Suprapubic skin (tissue), 4 donors: ENCODE results near the gene PCSK1. TPM values are rescaled to one million over a fixed set of nuclear protein-coding genes. Genes with fewer than 3 reads are reported as not detected.
A peak's percentile ranks its signal among the peaks of the same experiment; 100 is the strongest.

Experiments
- DNase-seq, 2 donors: peaks; one replicate each; pipeline ENCODE4 v3.0.0-alpha.2; 2019; ENCODE audit warnings: low spot score in 2 of 2
- H3K27ac ChIP-seq: fragments of 200-600 bp; sonication (generic); one replicate; pipeline ENCODE4 v1.5.1; 2019
- H3K27me3 ChIP-seq: fragments of 200-600 bp; sonication (generic); one replicate; pipeline ENCODE4 v1.5.1; 2019
- H3K36me3 ChIP-seq: fragments of 200-600 bp; sonication (generic); one replicate; pipeline ENCODE4 v1.5.1; 2019
- H3K4me1 ChIP-seq: fragments of 200-600 bp; sonication (generic); one replicate; pipeline ENCODE4 v1.5.1; 2019
- H3K4me3 ChIP-seq: fragments of 200-600 bp; sonication (generic); one replicate; pipeline ENCODE4 v1.5.1; 2019; ENCODE audit warnings: mild to moderate bottlenecking
- H3K9me3 ChIP-seq: fragments of 200-600 bp; sonication (generic); one replicate; pipeline ENCODE4 v1.5.1; 2019
- EP300 ChIP-seq: sonication (generic); formaldehyde crosslinking; IDR thresholded peaks from one replicate; pipeline ENCODE4 v1.6.1; 2017; ENCODE audit warnings: antibody characterized with exemption
- POLR2A ChIP-seq, 2 donors: fragments of 450-650 bp; IDR thresholded peaks; one replicate each; pipeline ENCODE4 v1.6.1; 2017; ENCODE audit warnings: antibody characterized with exemption in 2 of 2, mild to moderate bottlenecking in 2 of 2, moderate library complexity in 2 of 2
- POLR2AphosphoS5 ChIP-seq, 3 donors: sonication (generic); formaldehyde crosslinking; IDR thresholded peaks; one replicate each; pipeline ENCODE4 v1.6.1; 2017; ENCODE audit warnings: antibody characterized with exemption in 3 of 3
- WGBS: methylation state at CpG from one replicate; pipeline ENCODE4 v1.1.5; 2018; 5-methylcytosine and 5-hydroxymethylcytosine counted together
- total RNA-seq, 4 donors: library from RNA; depleted of rRNA; stranded (reverse); fragments of >200 nt; gene quantifications; one replicate each; pipeline ENCODE4 v1.1.0, GENCODE V29; 2016
- TF ChIP-seq, protein P1 (sequence below), 2 donors: fragments of 200-600 bp in 1 of 2; fragments of 450-650 bp in 1 of 2; sonication (generic) in 1 of 2; IDR thresholded peaks; one replicate each; pipeline ENCODE4 v1.5.1; 2016 to 2019; ENCODE audit warnings: antibody characterized with exemption in 2 of 2, mild to moderate bottlenecking in 1 of 2, moderate library complexity in 1 of 2

Gene PCSK1
- total RNA-seq, 4 donors from 2014 or later = 0.25 to 1.4 (median 0.36) TPM

DNA sequence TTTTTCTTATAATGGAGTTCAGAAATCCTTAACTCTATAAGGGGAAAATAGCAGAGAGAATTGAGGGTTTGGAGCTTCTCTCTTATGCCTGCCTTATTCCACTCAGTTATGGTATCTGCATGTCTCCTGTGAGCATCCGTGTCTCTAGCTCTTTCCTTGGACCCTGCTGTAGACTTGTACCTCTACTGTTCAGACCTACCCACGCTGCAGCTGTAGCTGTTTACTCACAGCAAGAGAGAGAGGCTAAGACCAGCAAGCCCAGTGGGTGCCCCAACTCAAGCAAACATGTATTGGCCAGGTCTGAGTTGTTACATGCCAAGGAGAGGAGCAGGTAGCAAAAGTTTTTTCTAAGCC, 7.1 kb upstream of the PCSK1 start:
- no peaks in the 10 kb centered on the region for H3K4me1 ChIP-seq
- no peaks in the 10 kb centered on the region for H3K9me3 ChIP-seq
- 67% methylated on average over 2 of the region's 2 CpGs for WGBS
- TF ChIP-seq POLR2AphosphoS5 (IDR thresholded peaks at IDR 0.05) (no peak), POLR2A (IDR thresholded peaks at IDR 0.05) (no peak), EP300 (no peak)
- TF ChIP-seq, protein P1, sequence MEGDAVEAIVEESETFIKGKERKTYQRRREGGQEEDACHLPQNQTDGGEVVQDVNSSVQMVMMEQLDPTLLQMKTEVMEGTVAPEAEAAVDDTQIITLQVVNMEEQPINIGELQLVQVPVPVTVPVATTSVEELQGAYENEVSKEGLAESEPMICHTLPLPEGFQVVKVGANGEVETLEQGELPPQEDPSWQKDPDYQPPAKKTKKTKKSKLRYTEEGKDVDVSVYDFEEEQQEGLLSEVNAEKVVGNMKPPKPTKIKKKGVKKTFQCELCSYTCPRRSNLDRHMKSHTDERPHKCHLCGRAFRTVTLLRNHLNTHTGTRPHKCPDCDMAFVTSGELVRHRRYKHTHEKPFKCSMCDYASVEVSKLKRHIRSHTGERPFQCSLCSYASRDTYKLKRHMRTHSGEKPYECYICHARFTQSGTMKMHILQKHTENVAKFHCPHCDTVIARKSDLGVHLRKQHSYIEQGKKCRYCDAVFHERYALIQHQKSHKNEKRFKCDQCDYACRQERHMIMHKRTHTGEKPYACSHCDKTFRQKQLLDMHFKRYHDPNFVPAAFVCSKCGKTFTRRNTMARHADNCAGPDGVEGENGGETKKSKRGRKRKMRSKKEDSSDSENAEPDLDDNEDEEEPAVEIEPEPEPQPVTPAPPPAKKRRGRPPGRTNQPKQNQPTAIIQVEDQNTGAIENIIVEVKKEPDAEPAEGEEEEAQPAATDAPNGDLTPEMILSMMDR (IDR thresholded peaks at IDR 0.05) = no peak
- no peak overlapping the region for H3K4me3 ChIP-seq
- no peaks in the 10 kb centered on the region for H3K36me3 ChIP-seq
- DNase-seq = no peak
- H3K27ac ChIP-seq = no peak overlapping the region
- no peaks in the 10 kb centered on the region for H3K27me3 ChIP-seq

DNA sequence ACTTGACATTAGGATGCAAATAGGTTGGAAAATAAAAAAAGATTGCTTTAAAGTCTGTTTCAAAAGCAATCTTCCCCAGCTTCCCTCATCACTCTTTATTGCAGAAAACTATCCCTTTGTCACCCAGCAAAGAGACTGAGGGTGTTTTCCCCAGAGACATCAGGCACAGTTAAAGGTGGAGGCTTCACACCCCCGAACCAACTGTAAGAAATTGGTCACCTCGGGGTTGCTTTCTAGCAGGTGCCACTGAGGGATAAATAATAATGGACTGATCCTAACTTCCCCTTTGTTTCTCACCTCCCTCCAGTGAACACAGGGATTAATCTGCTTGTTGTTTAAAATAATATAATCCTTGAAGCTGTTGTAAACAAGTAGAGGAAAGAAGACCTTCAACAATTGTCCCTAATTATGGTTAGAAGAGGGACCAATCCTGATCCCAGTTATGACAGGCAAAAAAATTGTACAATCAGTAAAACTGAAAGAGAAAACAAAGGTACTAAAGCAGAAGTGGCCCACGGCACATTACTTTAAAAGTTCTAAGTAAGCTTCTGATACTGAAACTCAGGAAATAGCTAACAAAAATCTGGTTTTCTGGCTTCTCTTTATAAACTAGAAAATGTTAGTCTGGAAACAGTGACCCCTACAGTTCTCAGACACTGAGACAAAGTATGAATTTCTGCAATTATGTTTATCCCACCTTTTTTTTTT, 6.6 kb upstream of the PCSK1 start:
- Histone ChIP-seq H3K27ac (no peak overlapping the region), H3K36me3 (no peaks in the 10 kb centered on the region), H3K9me3 (no peaks in the 10 kb centered on the region), H3K4me3 (no peak overlapping the region), H3K27me3 (peaks cover 4% of the 10 kb centered on the region), H3K4me1 (peaks cover under 1% of the 10 kb centered on the region)
- 27% methylated on average over 3 of the region's 3 CpGs for whole genome bisulfite sequencing
- no peak for DNase-seq
- no peak for TF ChIP-seq EP300
- TF ChIP-seq POLR2AphosphoS5 (IDR thresholded peaks at IDR 0.05) = no peak
- TF ChIP-seq, protein P1 (IDR thresholded peaks at IDR 0.05) = no peak
- TF ChIP-seq POLR2A (IDR thresholded peaks at IDR 0.05) = no peak

DNA sequence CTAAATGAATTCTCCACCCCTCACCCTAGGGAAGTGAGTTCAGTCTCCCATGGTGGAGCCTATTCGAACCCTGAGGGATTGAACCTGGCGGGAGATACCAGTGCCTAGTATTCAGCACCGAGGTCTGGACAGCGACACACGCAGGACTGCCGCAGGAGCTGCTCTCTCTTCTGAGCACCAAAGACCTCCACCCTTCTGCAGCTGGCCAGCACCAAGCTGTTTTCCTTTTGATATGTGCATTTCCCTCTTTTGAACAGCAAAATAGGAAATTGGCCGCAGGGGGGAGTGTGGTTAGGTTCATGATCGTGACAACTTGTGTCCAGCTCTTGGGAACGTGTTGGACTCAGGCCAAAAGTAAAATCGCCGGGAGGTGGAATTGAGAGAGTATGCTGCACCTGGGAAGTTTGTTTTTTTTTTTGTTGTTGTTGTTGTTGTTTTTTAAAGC, 1.2 kb upstream of the PCSK1 start:
- H3K4me1 ChIP-seq = peaks cover 36% of the 10 kb centered on the region
- H3K36me3 ChIP-seq = no peaks in the 10 kb centered on the region
- H3K27ac ChIP-seq = no peak overlapping the region
- no peak overlapping the region for H3K4me3 ChIP-seq
- WGBS = 2% methylated on average over 11 of the region's 11 CpGs
- TF ChIP-seq, protein P1 (IDR thresholded peaks at IDR 0.05) = no peak
- TF ChIP-seq POLR2A (IDR thresholded peaks at IDR 0.05) = no peak
- TF ChIP-seq POLR2AphosphoS5 (IDR thresholded peaks at IDR 0.05) = no peak
- TF ChIP-seq EP300 = no peak
- H3K27me3 ChIP-seq = peaks cover 52% of the 10 kb centered on the region
- no peaks in the 10 kb centered on the region for H3K9me3 ChIP-seq
- DNase-seq = no peak

DNA sequence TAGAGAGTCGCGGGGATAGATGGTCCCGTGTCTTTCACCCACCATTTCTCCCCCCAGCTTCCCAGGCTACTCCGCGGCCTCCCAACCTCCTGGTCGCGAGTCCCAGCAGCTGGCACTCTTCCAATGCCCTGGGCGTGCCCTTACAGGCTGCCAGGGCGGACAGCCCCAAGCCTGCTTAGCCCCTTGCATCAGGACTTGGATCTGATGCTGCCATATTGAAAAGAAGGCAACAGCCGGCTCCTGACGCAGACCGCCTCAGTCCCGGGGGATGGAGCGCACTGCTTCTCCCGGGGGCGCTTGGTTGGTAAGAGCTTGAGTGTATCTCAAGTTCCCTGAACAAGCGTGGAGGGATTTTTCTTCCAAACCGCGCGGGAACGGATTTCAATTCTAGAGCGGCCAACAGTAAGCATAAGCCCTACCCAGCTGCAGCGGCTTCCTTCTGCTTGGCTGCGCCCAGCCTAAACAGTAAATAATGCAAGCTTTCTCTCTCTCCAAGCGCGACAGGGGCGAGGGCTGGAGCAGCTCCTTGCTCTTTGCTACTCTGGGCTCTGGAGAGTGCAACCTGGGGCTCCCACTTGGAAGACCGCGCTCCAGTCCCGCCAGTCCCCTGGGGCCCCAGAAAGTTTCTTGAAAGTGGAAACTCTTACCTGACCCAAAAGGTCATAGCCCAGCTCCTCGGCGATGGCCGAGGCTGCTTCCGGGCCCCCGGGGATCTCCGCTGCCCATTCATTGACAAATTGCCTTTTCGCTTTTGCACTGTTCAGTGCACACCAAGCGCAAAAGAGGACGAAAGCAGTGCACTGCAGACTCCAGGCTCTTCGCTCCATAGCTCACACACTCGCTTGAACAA, 607 bp downstream of the PCSK1 start:
- 8% methylated on average over 11 of the region's 41 CpGs for WGBS
- Histone ChIP-seq H3K4me1 (peaks cover 36% of the 10 kb centered on the region), H3K4me3 (peak overlapping the region; percentile 28), H3K27ac (no peak overlapping the region), H3K27me3 (peaks cover 53% of the 10 kb centered on the region), H3K9me3 (no peaks in the 10 kb centered on the region), H3K36me3 (no peaks in the 10 kb centered on the region)
- TF ChIP-seq POLR2AphosphoS5 (IDR thresholded peaks at IDR 0.05) = no peak
- TF ChIP-seq POLR2A (IDR thresholded peaks at IDR 0.05) = no peak
- no peak for TF ChIP-seq EP300
- TF ChIP-seq, protein P1 (IDR thresholded peaks at IDR 0.05) = no peak
- no peak for DNase-seq
